Measurements from ENCODE around the gene LAMA5. TPM values are rescaled to one million over a fixed set of nuclear protein-coding genes. Genes with fewer than 3 reads are reported as not detected.

LAMA5 gene
- total RNA-seq, 1 donor from 2014 or later: 601 TPM

- no peak for TF ChIP-seq CTCF (IDR thresholded peaks at IDR 0.05; ENCODE audit: unreplicated experiment)
- DNase-seq (ENCODE audit: low spot score in 2 of 2, unreplicated experiment in 2 of 2): no peak
- no peaks in the 10 kb centered on the region for H3K9me3 Mint-ChIP-seq
- peaks cover 39% of the 10 kb centered on the region for H3K36me3 Mint-ChIP-seq
- no peak overlapping the region for H3K27ac Mint-ChIP-seq
- H3K4me1 Mint-ChIP-seq: no peaks in the 10 kb centered on the region
- H3K27me3 Mint-ChIP-seq (ENCODE audit: low read depth): no peaks in the 10 kb centered on the region
- H3K4me3 Mint-ChIP-seq: no peak overlapping the region
These were observed 42.9 kb downstream of the LAMA5 start for GRCh38 chr20:62323980-62324906.

GRCh38 chr20:62323146-62323979 is 43.7 kb downstream of the LAMA5 start:
- H3K27me3 Mint-ChIP-seq (ENCODE audit: low read depth): no peaks in the 10 kb centered on the region
- no peaks in the 10 kb centered on the region for H3K4me1 Mint-ChIP-seq
- H3K9me3 Mint-ChIP-seq: no peaks in the 10 kb centered on the region
- H3K4me3 Mint-ChIP-seq: no peak overlapping the region
- no peak for DNase-seq (ENCODE audit: low spot score in 2 of 2, unreplicated experiment in 2 of 2)
- TF ChIP-seq CTCF (IDR thresholded peaks at IDR 0.05; ENCODE audit: unreplicated experiment): no peak
- H3K27ac Mint-ChIP-seq: no peak overlapping the region
- peaks cover 40% of the 10 kb centered on the region for H3K36me3 Mint-ChIP-seq

GRCh38 chr20:62322492-62323041 is 44.5 kb downstream of the LAMA5 start:
- Mint-ChIP-seq H3K4me3 (no peak overlapping the region), H3K9me3 (no peaks in the 10 kb centered on the region), H3K27me3 (ENCODE audit: low read depth) (no peaks in the 10 kb centered on the region), H3K27ac (no peak overlapping the region), H3K4me1 (no peaks in the 10 kb centered on the region), H3K36me3 (peaks cover 38% of the 10 kb centered on the region)
- no peak for TF ChIP-seq CTCF (IDR thresholded peaks at IDR 0.05; ENCODE audit: unreplicated experiment)
- DNase-seq (ENCODE audit: low spot score in 2 of 2, unreplicated experiment in 2 of 2): no peak

- H3K36me3 Mint-ChIP-seq: peaks cover 32% of the 10 kb centered on the region
- H3K9me3 Mint-ChIP-seq: no peaks in the 10 kb centered on the region
- no peak for TF ChIP-seq CTCF (IDR thresholded peaks at IDR 0.05; ENCODE audit: unreplicated experiment)
- no peak overlapping the region for H3K27ac Mint-ChIP-seq
- no peaks in the 10 kb centered on the region for H3K27me3 Mint-ChIP-seq (ENCODE audit: low read depth)
- no peak overlapping the region for H3K4me3 Mint-ChIP-seq
- DNase-seq (ENCODE audit: low spot score in 2 of 2, unreplicated experiment in 2 of 2): no peak
- H3K4me1 Mint-ChIP-seq: no peaks in the 10 kb centered on the region
These were observed 45.1 kb downstream of the LAMA5 start for GRCh38 chr20:62321975-62322374.

GRCh38 chr20:62321521-62321948 is 45.6 kb downstream of the LAMA5 start:
- Mint-ChIP-seq H3K9me3 (no peaks in the 10 kb centered on the region), H3K4me1 (no peaks in the 10 kb centered on the region), H3K36me3 (peaks cover 30% of the 10 kb centered on the region), H3K27me3 (ENCODE audit: low read depth) (no peaks in the 10 kb centered on the region), H3K4me3 (no peak overlapping the region), H3K27ac (no peak overlapping the region)
- no peak for TF ChIP-seq CTCF (IDR thresholded peaks at IDR 0.05; ENCODE audit: unreplicated experiment)
- no peak for DNase-seq (ENCODE audit: low spot score in 2 of 2, unreplicated experiment in 2 of 2)
